ENCODE results near the gene IFNL1.

DNA sequence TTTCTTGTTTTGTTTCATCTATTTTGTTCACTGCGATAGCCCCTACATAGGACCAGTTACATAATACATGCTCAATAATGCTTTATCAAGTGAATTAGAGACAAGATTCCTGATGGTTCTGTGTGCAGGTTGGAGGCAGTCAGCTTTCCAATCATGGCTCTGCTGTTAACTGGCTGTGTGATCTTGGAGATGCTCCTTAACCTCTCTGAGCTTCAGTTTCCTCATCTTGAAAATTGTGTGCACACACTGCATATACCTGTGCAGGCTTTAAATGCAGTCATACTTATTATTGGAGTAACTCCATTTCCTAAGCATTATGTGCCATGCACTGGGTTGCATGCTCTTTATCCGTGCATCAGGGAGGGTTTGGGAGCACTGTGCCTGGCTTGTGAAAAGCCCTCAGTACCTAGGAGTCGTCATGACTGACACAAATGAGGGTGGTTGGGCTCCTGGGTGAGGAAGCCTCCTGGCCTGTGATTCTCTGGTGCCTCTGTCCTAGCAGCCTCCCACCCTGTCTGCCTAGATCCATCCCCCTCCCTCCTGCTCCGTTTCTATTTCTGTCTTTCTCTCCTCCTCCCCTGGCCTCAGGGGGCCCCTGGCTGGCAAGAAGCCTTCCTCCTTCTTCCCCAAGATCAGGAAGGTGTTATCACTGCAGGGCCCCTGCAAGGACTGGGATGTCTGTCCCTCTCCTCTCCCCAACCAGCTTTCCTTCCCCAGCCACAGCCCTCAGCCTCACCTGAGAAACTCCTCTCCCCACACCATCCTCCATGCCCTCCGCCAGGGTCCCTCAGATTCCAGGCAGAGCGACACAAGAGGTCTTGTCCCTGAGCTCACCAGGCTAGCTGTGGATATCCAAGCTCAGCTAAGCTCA is 8.7 kb downstream of the IFNL1 start:
- TF ChIP-seq, protein P1, sequence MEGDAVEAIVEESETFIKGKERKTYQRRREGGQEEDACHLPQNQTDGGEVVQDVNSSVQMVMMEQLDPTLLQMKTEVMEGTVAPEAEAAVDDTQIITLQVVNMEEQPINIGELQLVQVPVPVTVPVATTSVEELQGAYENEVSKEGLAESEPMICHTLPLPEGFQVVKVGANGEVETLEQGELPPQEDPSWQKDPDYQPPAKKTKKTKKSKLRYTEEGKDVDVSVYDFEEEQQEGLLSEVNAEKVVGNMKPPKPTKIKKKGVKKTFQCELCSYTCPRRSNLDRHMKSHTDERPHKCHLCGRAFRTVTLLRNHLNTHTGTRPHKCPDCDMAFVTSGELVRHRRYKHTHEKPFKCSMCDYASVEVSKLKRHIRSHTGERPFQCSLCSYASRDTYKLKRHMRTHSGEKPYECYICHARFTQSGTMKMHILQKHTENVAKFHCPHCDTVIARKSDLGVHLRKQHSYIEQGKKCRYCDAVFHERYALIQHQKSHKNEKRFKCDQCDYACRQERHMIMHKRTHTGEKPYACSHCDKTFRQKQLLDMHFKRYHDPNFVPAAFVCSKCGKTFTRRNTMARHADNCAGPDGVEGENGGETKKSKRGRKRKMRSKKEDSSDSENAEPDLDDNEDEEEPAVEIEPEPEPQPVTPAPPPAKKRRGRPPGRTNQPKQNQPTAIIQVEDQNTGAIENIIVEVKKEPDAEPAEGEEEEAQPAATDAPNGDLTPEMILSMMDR (IDR thresholded peaks at IDR 0.05; ENCODE audit: poor library complexity, severe bottlenecking), result no peak
- no peak for TF ChIP-seq TAF1 (IDR thresholded peaks at IDR 0.05; ENCODE audit: low read depth)
- no peak for TF ChIP-seq RAD21 (conservative IDR thresholded peaks at IDR 0.05)
- TF ChIP-seq POLR2AphosphoS5 (IDR thresholded peaks at IDR 0.05), result no peak
- TF ChIP-seq EZH2 (IDR thresholded peaks at IDR 0.05; ENCODE audit: borderline replicate concordance, insufficient read depth, low read length, poor library complexity, severe bottlenecking), result no peak
- TF ChIP-seq EP300 (conservative IDR thresholded peaks at IDR 0.05; ENCODE audit: poor library complexity, severe bottlenecking), result no peak
- TF ChIP-seq SMC3 (conservative IDR thresholded peaks at IDR 0.05; ENCODE audit: poor library complexity), result no peak
- TF ChIP-seq, protein P2, sequence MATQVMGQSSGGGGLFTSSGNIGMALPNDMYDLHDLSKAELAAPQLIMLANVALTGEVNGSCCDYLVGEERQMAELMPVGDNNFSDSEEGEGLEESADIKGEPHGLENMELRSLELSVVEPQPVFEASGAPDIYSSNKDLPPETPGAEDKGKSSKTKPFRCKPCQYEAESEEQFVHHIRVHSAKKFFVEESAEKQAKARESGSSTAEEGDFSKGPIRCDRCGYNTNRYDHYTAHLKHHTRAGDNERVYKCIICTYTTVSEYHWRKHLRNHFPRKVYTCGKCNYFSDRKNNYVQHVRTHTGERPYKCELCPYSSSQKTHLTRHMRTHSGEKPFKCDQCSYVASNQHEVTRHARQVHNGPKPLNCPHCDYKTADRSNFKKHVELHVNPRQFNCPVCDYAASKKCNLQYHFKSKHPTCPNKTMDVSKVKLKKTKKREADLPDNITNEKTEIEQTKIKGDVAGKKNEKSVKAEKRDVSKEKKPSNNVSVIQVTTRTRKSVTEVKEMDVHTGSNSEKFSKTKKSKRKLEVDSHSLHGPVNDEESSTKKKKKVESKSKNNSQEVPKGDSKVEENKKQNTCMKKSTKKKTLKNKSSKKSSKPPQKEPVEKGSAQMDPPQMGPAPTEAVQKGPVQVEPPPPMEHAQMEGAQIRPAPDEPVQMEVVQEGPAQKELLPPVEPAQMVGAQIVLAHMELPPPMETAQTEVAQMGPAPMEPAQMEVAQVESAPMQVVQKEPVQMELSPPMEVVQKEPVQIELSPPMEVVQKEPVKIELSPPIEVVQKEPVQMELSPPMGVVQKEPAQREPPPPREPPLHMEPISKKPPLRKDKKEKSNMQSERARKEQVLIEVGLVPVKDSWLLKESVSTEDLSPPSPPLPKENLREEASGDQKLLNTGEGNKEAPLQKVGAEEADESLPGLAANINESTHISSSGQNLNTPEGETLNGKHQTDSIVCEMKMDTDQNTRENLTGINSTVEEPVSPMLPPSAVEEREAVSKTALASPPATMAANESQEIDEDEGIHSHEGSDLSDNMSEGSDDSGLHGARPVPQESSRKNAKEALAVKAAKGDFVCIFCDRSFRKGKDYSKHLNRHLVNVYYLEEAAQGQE (IDR thresholded peaks at IDR 0.05; ENCODE audit: borderline replicate concordance), result no peak
- no peak for TF ChIP-seq MXI1 (conservative IDR thresholded peaks at IDR 0.05; ENCODE audit: poor library complexity, severe bottlenecking)
